Measurements from ENCODE around the gene DCAF4. TPM values are rescaled to one million over a fixed set of nuclear protein-coding genes. Genes with fewer than 3 reads are reported as not detected.
"Not testable (repeated sequence)": the region's sequence is repeated elsewhere in the genome, so short reads cannot be mapped to it uniquely, and the experiment has no call there.

The DCAF4 gene
- total RNA-seq, 1 experiment from 2014 or later: 19.6 TPM

- TF ChIP-seq USF2 (CRISPR knock-in tag; IDR thresholded peaks at IDR 0.05): no peak
- TF ChIP-seq ERG (CRISPR knock-in tag; IDR thresholded peaks at IDR 0.05): no peak
- no peak for TF ChIP-seq RORB (CRISPR knock-in tag; IDR thresholded peaks at IDR 0.05)
Observed at GRCh38 chr14:72957213-72957612, 30.9 kb downstream of the DCAF4 start (continued).

GRCh38 chr14:72958548-72958947 is 32.3 kb downstream of the DCAF4 start:
- ATAC-seq (no peak), DNase-seq (ENCODE audit: low spot score) (no peak)
- H3K27ac Mint-ChIP-seq: no peak overlapping the region
- H3K36me3 Mint-ChIP-seq: peaks cover 16% of the 10 kb centered on the region
- ChIA-PET CTCF (interaction anchor here (1.5 to 2.3 kb wide), 2 partner anchors 10 to 444 kb away, joined by 3 to 12 read pairs; no protein-coding TSS in a partner anchor), POLR2A (no interaction called here)
- H3K9me3 Mint-ChIP-seq: no peaks in the 10 kb centered on the region
- no peak overlapping the region for H3K4me3 Mint-ChIP-seq
- TF ChIP-seq MAX (CRISPR knock-in tag; IDR thresholded peaks at IDR 0.05): no peak
- TF ChIP-seq MLX (CRISPR knock-in tag; IDR thresholded peaks at IDR 0.05): no peak
- TF ChIP-seq RORB (CRISPR knock-in tag; IDR thresholded peaks at IDR 0.05): no peak
- TF ChIP-seq IRF2 (CRISPR knock-in tag; IDR thresholded peaks at IDR 0.05; ENCODE audit: borderline replicate concordance, low read depth): no peak
- no peak for TF ChIP-seq PRRX2 (CRISPR knock-in tag; IDR thresholded peaks at IDR 0.05)
- H3K27me3 Mint-ChIP-seq (ENCODE audit: low read depth): 0 out of 2 replicates have a peak, but pooled peaks cover 3% of the 10 kb centered on the region
- H3K4me1 Mint-ChIP-seq: no peaks in the 10 kb centered on the region

GRCh38 chr14:72961016-72961415 is 34.8 kb downstream of the DCAF4 start:
- peaks cover 12% of the 10 kb centered on the region for H3K36me3 Mint-ChIP-seq
- POLR2A ChIA-PET; CTCF ChIA-PET; DNase-seq (ENCODE audit: low spot score); H3K27me3 Mint-ChIP-seq (ENCODE audit: low read depth); H3K9me3 Mint-ChIP-seq; H3K4me1 Mint-ChIP-seq; H3K27ac Mint-ChIP-seq; ATAC-seq; H3K4me3 Mint-ChIP-seq: not testable (repeated sequence)

GRCh38 chr14:72961579-72962335 is 35.5 kb downstream of the DCAF4 start:
- ChIA-PET CTCF (interaction anchor here (1.6 kb wide), 1 partner anchor 13 kb away, joined by 5 read pairs; no protein-coding TSS in a partner anchor), POLR2A (no interaction called here)
- DNase-seq (ENCODE audit: low spot score) (no peak), ATAC-seq (no peak)
- Mint-ChIP-seq H3K36me3 (peaks cover 12% of the 10 kb centered on the region), H3K4me1 (no peaks in the 10 kb centered on the region), H3K27ac (no peak overlapping the region), H3K9me3 (no peaks in the 10 kb centered on the region), H3K4me3 (no peak overlapping the region), H3K27me3 (ENCODE audit: low read depth) (0 out of 2 replicates have a peak, but pooled peaks cover 3% of the 10 kb centered on the region)
- TF ChIP-seq HMGXB4 (CRISPR knock-in tag; IDR thresholded peaks at IDR 0.05) (no peak), MAX (CRISPR knock-in tag; IDR thresholded peaks at IDR 0.05) (no peak), AR (CRISPR knock-in tag; IDR thresholded peaks at IDR 0.05) (no peak), TEAD4 (CRISPR knock-in tag; IDR thresholded peaks at IDR 0.05) (no peak), USF2 (CRISPR knock-in tag; IDR thresholded peaks at IDR 0.05) (no peak), FOXJ3 (CRISPR knock-in tag; IDR thresholded peaks at IDR 0.05; ENCODE audit: borderline replicate concordance) (no peak), TEAD1 (CRISPR knock-in tag; IDR thresholded peaks at IDR 0.05) (no peak), ARID4B (CRISPR knock-in tag; IDR thresholded peaks at IDR 0.05; ENCODE audit: borderline replicate concordance) (no peak), NFYB (CRISPR knock-in tag; conservative IDR thresholded peaks at IDR 0.05; ENCODE audit: low read depth) (no peak)

Data from WTC11 (cell line).